GM18511 (cell line): ENCODE data around the gene NOP53.
"Not testable (repeated sequence)": the region's sequence is repeated elsewhere in the genome, so short reads cannot be mapped to it uniquely, and the experiment has no call there.

Experiments used
- ATAC-seq: cut with Tn5 transposase; IDR thresholded peaks from one replicate; pipeline ENCODE4 v1.9.1; 2021; ENCODE audit warnings: mild to moderate bottlenecking, moderate library complexity; ENCODE audit not compliant: unreplicated experiment

NOP53 gene

DNA sequence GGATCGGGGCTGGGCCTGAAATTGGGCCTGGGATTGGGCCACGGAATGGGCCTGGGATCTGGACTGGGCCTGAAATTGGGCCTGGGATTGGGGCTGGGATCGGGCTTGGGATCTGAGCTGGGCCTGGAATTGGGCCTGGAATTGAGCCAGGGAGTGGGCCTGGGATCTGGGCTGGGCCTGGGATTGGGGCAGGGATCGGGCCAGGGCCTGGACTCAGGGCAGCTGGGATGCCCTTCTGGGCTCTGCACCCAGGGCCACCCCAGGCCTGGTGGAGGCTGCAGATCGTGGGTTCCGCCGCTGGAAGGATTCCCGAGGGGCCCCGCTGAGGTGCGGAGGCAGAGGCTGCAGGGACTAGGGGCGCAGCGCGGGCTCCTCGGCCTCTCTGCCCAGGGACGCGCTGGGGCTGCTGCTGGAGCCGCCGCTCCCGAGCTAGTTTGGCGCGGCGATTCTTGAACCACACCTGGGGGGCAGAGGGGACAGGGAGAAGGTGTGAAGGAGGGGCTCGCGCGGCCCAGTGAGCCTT lies 57.2 kb downstream of the NOP53 start:
- no peak for ATAC-seq

DNA sequence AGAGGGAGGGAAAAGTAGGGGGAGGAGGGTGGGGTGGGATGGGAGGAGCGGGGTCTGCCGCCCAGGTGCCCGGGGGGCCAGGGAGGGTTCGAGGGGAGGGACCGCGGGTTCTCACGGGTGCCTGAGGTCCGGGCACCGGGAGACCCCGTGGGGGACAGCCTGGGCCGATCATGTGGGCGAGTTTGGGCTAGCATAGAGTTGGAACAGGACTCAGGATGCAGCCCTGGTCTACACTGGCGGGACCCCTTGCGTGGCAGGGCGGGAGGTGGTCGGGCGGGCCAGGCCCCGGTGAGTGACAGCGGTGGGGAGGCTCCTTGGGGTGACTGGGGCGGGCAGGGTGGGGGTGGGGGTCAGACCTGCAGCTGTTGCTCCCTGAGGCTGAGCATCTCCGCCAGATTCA lies 57.8 kb downstream of the NOP53 start:
- not testable (repeated sequence) for ATAC-seq

DNA sequence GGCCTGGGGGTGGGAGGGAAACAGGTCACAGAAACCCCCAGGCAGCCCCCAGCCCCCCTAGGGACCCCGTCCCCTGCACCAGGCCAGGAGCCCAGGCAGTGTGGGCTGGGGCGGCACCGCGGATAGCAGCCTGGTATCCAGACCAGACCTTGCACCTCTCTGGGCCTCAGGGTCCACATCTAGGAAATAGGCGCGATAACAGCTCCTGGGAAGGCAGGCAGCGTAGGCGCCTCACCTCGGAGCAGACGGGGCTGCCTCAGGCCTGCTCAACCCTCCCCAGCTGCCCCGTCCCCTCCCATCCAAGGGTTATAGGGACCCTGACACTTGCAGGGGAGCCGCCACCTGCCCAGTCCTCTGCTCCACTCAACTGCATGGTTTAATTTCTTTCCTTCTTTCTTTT lies 58.3 kb downstream of the NOP53 start:
- ATAC-seq, result not testable (repeated sequence)

DNA sequence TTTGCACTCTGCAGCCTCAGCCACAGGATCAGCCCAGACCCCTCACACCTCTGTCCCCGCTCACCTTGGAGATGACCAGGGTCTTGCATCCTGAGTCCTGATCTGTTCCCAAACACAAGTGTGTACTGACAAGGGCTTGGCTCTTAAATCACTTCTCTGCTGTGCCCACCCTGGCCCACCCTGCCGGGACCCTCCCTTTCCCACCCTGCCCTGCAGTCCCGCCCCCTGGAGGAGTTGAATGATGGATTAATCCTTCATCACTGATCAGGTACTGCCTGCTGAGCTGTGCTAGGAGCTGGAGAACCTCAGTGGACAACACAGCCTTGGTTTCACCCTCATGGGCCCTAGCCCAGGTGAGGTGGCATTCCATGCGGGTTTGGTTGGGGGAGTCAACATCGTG lies 59.1 kb downstream of the NOP53 start, which contains the start of gene TPRX1:
Gene TPRX1, minus strand, starts transcription at position 101 of the 400 bp plus-strand sequence. Its CDS starts 12 bp downstream, at position 89.
- not testable (repeated sequence) for ATAC-seq

DNA sequence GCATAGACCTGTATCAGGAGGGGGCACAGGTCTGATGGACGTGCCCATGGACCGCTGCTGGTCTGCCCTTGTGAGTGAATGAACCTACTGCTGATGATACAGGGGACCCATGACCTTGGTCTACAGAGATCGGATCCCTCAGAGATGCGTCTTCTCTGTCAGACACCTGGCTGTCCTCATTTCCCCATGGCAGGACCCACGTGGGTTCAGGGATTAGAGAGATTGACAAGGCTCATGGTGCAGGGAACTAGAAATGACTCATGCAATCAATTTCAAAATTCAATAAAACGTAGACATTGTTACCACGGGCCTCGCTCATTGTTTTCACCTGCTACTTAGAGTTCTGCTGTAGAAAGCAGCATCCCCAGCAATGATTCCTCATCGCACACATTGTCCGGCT lies 60.0 kb downstream of the NOP53 start:
- no peak for ATAC-seq

DNA sequence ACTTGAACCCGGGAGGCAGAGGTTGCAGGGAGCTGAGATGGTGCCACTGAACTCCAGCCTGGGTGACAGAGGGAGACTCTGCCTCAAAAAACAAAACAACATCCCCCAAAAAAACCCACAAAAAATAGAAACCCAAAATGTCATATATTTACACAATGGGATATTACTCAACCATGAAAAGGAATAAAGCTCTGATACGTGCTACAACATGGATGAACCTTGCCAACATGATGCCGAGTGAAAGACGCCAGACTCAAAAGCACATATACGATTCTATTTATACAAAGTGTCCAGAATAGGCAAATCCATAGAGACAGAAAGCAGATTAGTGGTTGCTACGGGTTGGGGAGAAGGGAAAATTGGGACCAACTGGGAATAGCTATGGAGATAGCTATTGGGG lies 61.1 kb downstream of the NOP53 start:
- no peak for ATAC-seq
